T-cell (primary cell): Measurements from ENCODE around the gene MTA1. TPM values are rescaled to one million over a fixed set of nuclear protein-coding genes. Genes with fewer than 3 reads are reported as not detected.
A peak's percentile ranks its signal among the peaks of the same experiment; 100 is the strongest.

Experiments used
- ATAC-seq, 4 experiments: fragments of 200-7000 bp in 3 of 4; fragments of 150-1000 bp in 1 of 4; cut with Tn5 transposase; replicated peaks in 1 of 4; 1 replicate in 3 of 4; 2 replicates in 1 of 4; pipeline ENCODE4 v1.10.0; 2021; ENCODE audit warnings: moderate library complexity in 3 of 4, mild to moderate bottlenecking in 2 of 4, moderate number of reproducible peaks in 1 of 4
- CTCF ChIA-PET, 2 donors: fragments of 300-600 bp; sonication (Branson Sonifier 250); formaldehyde crosslinking; loops; one replicate each; lab custom pipeline; 2022; ENCODE audit warnings: antibody characterized with exemption in 2 of 2; lab: Charles Lee
- POLR2A ChIA-PET, 2 donors: fragments of 300-600 bp; sonication (Branson Sonifier 250); formaldehyde crosslinking; loops; one replicate each; lab custom pipeline; 2022; ENCODE audit warnings: antibody characterized with exemption in 2 of 2; lab: Charles Lee
- DNase-seq, 35 experiments: peaks; one replicate each; pipeline versions ENCODE4 v3.0.0 to v3.0.0-alpha.2; 2013 to 2023
- H3K27ac ChIP-seq: one replicate; pipeline ENCODE4 v1.5.1; 2013; ENCODE audit warnings: low read length
- H3K27me3 ChIP-seq, 2 experiments: replicated peaks in 1 of 2; 1 replicate in 1 of 2; 2 replicates in 1 of 2; pipeline versions ENCODE4 v1.6.1 to v1.7.0; 2013; ENCODE audit warnings: low read length in 1 of 2, mixed read lengths in 1 of 2; ENCODE audit not compliant: control insufficient read depth in 2 of 2, insufficient read depth in 2 of 2; ENCODE audit errors: extremely low read depth in 1 of 2
- H3K36me3 ChIP-seq, 2 donors: 1 replicate in 1 of 2; 2 replicates in 1 of 2; pipeline versions ENCODE4 v1.6.1 to v1.7.0; 2013; ENCODE audit warnings: low read length in 1 of 2; ENCODE audit not compliant: control insufficient read depth in 2 of 2, insufficient read depth in 1 of 2; ENCODE audit errors: extremely low read depth in 1 of 2
- H3K4me1 ChIP-seq, 2 experiments: 1 replicate in 1 of 2; 2 replicates in 1 of 2; pipeline versions ENCODE4 v1.6.1 to v1.7.0; 2013; ENCODE audit warnings: low read length in 2 of 2, mixed read lengths in 1 of 2; ENCODE audit not compliant: insufficient read depth in 2 of 2, control insufficient read depth in 1 of 2; ENCODE audit errors: extremely low read depth in 1 of 2
- H3K4me3 ChIP-seq, 2 donors: 1 replicate in 1 of 2; 2 replicates in 1 of 2; pipeline versions ENCODE4 v1.5.1 to v1.7.0; 2013; ENCODE audit warnings: mild to moderate bottlenecking in 2 of 2, low read length in 1 of 2, moderate library complexity in 1 of 2; ENCODE audit not compliant: control insufficient read depth in 1 of 2; ENCODE audit errors: extremely low read depth in 1 of 2
- H3K9me3 ChIP-seq: 2 replicates; pipeline ENCODE4 v1.7.0; 2013
- H3K27ac Mint-ChIP-seq, 2 donors: one replicate each; pipeline ENCODE4 v1.8.0; 2020 to 2021; ENCODE audit warnings: mild to moderate bottlenecking in 2 of 2, mixed read lengths in 2 of 2
- H3K27me3 Mint-ChIP-seq, 2 donors: one replicate each; pipeline ENCODE4 v1.8.0; 2021 to 2022; ENCODE audit warnings: mixed read lengths in 2 of 2
- H3K36me3 Mint-ChIP-seq: one replicate; pipeline ENCODE4 v1.8.0; 2021; ENCODE audit warnings: mixed read lengths
- H3K4me1 Mint-ChIP-seq, 3 donors: one replicate each; pipeline ENCODE4 v1.8.0; 2020 to 2022; ENCODE audit warnings: mixed read lengths in 3 of 3, mild to moderate bottlenecking in 1 of 3
- H3K4me3 Mint-ChIP-seq, 3 donors: one replicate each; pipeline ENCODE4 v1.8.0; 2020 to 2022; ENCODE audit warnings: mild to moderate bottlenecking in 3 of 3, mixed read lengths in 3 of 3, moderate library complexity in 3 of 3
- H3K9me3 Mint-ChIP-seq, 3 donors: one replicate each; pipeline ENCODE4 v1.8.0; 2020 to 2022; ENCODE audit warnings: mixed read lengths in 3 of 3
- WGBS: methylation state at CpG from one replicate; pipeline ENCODE4 v1.1.5; 2013; ENCODE audit warnings: missing lambda C conversion rate; ENCODE audit not compliant: insufficient coverage; 5-methylcytosine and 5-hydroxymethylcytosine counted together
- total RNA-seq, 35 experiments: library from RNA in 6 of 35; stranded (reverse) in 6 of 35; fragments of 120-200 nt in 1 of 35; gene quantifications; one replicate each; pipeline versions ENCODE4 v1.2.1 to v1.2.4 and lab custom pipeline; 2013 to 2026

Gene MTA1
- total RNA-seq, 5 donors from 2014 or later (not counting 1 experiment from before 2014, with no cell fraction given), result 111 to 152 (median 141) TPM

DNA sequence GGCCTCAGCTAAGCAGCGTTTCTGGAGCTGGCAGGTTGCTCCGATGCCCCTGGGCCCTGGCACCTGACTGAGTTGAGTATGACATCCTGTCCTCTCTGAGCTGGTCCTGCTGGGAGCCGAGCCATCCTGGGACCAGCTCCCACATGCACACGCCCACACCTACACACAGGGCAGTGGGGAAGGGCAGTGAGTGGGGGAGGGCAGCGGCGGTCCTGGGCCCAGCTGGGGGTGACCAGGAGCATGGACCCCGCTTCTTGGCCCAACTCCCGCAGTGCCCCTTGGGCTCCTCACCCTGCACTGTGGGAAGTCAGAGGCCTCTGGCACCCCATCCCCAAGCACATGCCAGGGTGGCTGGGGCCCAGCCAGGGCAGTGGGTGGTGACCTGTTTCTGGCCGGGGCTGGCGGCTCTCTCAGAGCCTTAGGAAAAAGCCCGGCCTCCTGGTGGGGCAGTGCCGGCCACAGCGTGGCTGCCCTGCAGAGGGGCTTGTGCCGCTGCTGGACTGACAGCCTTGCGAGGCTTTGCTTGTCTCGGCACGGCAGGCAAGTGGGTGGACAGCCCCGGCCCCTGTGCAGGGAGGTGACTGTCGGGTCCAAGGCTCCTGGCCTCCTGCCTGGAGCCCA is 49.1 kb downstream of the MTA1 start:
- ChIA-PET POLR2A (no interaction called here), CTCF (no interaction called here)
- Histone ChIP-seq H3K36me3 (peaks cover 28 to 32% of the 10 kb centered on the region in 2 donors), H3K27me3 (peaks cover 0 to 18% of the 10 kb centered on the region in 2 experiments), H3K4me1 (peaks cover 7 to 13% of the 10 kb centered on the region in 2 experiments), H3K4me3 (no peak overlapping the region), H3K9me3 (no peaks in the 10 kb centered on the region), H3K27ac (no peak overlapping the region)
- no peaks in the 10 kb centered on the region for H3K36me3 Mint-ChIP-seq
- H3K4me1 Mint-ChIP-seq, result no peaks in the 10 kb centered on the region
- H3K9me3 Mint-ChIP-seq, result no peaks in the 10 kb centered on the region
- DNase-seq, result no peak
- no peaks in the 10 kb centered on the region for H3K27me3 Mint-ChIP-seq
- H3K27ac Mint-ChIP-seq, result no peak overlapping the region
- WGBS, result 89% methylated on average over 16 of the region's 19 CpGs
- ATAC-seq, result no peak
- H3K4me3 Mint-ChIP-seq, result no peak overlapping the region

GRCh38 chr14:105469456-105470349 is 50.1 kb downstream of the MTA1 start:
- H3K4me1 ChIP-seq, result peaks cover 9 to 18% of the 10 kb centered on the region in 2 experiments
- no peaks in the 10 kb centered on the region for H3K36me3 Mint-ChIP-seq
- no peak for ATAC-seq
- 94% methylated on average over 20 of the region's 54 CpGs for WGBS
- no peaks in the 10 kb centered on the region for H3K9me3 ChIP-seq
- H3K36me3 ChIP-seq, result peaks cover 20 to 23% of the 10 kb centered on the region in 2 donors
- DNase-seq, result no peak
- H3K4me1 Mint-ChIP-seq, result peaks cover 0 to 2% (median 0%) of the 10 kb centered on the region in 3 donors
- H3K9me3 Mint-ChIP-seq, result no peaks in the 10 kb centered on the region
- H3K27me3 ChIP-seq, result peaks cover 0 to 24% of the 10 kb centered on the region in 2 experiments
- no peak overlapping the region for H3K27ac Mint-ChIP-seq
- no peak overlapping the region for H3K4me3 ChIP-seq
- H3K27me3 Mint-ChIP-seq, result no peaks in the 10 kb centered on the region
- H3K27ac ChIP-seq, result no peak overlapping the region
- CTCF ChIA-PET, result no interaction called here
- POLR2A ChIA-PET, result no interaction called here
- no peak overlapping the region for H3K4me3 Mint-ChIP-seq

DNA sequence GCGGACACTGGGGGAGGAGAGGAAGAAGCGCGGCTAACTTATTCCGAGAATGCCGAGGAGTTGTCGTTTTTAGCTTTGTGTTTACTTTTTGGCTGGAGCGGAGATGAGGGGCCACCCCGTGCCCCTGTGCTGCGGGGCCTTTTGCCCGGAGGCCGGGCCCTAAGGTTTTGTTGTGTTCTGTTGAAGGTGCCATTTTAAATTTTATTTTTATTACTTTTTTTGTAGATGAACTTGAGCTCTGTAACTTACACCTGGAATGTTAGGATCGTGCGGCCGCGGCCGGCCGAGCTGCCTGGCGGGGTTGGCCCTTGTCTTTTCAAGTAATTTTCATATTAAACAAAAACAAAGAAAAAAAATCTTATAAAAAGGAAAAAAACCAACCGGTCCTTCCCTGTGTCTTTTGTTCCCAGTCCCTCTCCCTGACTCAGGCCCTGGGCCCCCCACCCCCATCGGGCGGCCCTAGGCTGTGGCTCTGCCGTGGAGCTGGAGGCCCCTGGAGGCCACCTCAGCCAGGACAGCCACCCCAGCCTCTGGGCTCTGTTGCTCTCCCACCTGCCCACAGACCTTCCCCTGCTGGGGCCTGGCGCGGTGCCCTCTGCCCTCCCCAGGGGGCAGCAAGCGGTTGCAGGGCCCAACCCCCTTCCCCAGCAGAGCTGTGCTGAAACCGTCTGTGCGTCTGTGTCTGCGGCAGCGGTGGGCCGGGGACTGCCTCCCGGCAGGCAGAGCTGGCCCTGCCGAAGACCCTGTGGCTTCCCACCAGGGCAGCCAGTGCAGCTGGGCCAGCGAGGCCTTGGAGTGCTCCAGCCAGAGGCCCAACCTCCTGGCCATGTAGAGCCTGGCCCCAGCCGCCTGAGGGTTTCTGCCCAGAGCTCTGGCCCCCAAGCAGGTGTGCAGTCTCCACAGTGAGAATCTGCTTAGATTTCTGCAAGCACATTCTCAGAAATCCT is 51.0 kb downstream of the MTA1 start:
- Mint-ChIP-seq H3K27me3 (no peaks in the 10 kb centered on the region), H3K9me3 (no peaks in the 10 kb centered on the region), H3K36me3 (no peaks in the 10 kb centered on the region), H3K4me3 (no peak overlapping the region), H3K27ac (no peak overlapping the region), H3K4me1 (peaks cover 0 to 6% (median under 1%) of the 10 kb centered on the region in 3 donors)
- Histone ChIP-seq H3K4me1 (peaks cover 15 to 28% of the 10 kb centered on the region in 2 experiments), H3K9me3 (no peaks in the 10 kb centered on the region), H3K27me3 (peaks cover 0 to 31% of the 10 kb centered on the region in 2 experiments), H3K36me3 (peaks cover 16 to 19% of the 10 kb centered on the region in 2 donors), H3K4me3 (no peak overlapping the region), H3K27ac (no peak overlapping the region)
- 93% methylated on average over 22 of the region's 34 CpGs for WGBS
- ChIA-PET POLR2A (no interaction called here), CTCF (interaction anchor here in 1 of 2 donors (1.2 to 1.5 kb wide), 2 partner anchors 19 to 58 kb away, joined by 4 read pairs; no protein-coding TSS in a partner anchor)
- no peak for DNase-seq
- ATAC-seq, result no peak

DNA sequence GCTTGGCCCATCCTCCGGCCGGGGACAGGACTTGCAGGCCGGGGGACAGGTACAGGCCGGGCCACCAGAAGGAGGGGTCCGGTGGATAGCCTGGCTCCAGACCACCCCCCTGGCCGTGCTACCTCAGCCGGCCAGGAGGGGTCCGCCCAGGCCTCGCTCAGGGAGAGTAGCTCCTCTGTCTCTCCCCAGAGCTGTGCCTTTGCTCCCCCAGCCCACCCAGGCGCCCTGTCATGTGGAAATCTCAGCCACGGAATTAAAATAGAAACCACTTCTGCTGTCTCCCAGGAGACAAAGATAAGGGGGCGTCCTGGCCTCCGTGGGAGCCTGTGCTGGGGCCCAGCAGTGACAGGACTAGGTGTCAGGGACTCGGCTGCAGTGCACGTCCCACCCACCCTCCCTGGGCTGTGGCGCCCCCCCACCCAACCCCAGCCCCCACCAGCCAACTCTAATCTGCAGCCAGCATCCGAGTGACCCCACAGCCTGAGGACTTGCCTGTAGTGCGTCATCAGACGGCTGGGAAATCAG is 51.7 kb downstream of the MTA1 start:
- CTCF ChIA-PET, result interaction anchor here (0.5 to 1.5 kb wide), 3 partner anchors 18 to 846 kb away, joined by 3 to 4 read pairs (median 4); no protein-coding TSS in a partner anchor
- ATAC-seq, result no peak
- Mint-ChIP-seq H3K4me1 (peaks cover 0 to 6% (median 6%) of the 10 kb centered on the region in 3 donors), H3K27me3 (no peaks in the 10 kb centered on the region), H3K36me3 (no peaks in the 10 kb centered on the region), H3K4me3 (no peak overlapping the region), H3K27ac (no peak overlapping the region), H3K9me3 (no peaks in the 10 kb centered on the region)
- Histone ChIP-seq H3K27me3 (peaks cover 0 to 38% of the 10 kb centered on the region in 2 experiments), H3K4me1 (peaks cover 19 to 35% of the 10 kb centered on the region in 2 experiments), H3K27ac (no peak overlapping the region), H3K4me3 (no peak overlapping the region), H3K36me3 (peaks cover 12 to 16% of the 10 kb centered on the region in 2 donors), H3K9me3 (no peaks in the 10 kb centered on the region)
- WGBS, result 91% methylated on average over 14 of the region's 19 CpGs
- POLR2A ChIA-PET, result no interaction called here
- DNase-seq, result no peak

DNA sequence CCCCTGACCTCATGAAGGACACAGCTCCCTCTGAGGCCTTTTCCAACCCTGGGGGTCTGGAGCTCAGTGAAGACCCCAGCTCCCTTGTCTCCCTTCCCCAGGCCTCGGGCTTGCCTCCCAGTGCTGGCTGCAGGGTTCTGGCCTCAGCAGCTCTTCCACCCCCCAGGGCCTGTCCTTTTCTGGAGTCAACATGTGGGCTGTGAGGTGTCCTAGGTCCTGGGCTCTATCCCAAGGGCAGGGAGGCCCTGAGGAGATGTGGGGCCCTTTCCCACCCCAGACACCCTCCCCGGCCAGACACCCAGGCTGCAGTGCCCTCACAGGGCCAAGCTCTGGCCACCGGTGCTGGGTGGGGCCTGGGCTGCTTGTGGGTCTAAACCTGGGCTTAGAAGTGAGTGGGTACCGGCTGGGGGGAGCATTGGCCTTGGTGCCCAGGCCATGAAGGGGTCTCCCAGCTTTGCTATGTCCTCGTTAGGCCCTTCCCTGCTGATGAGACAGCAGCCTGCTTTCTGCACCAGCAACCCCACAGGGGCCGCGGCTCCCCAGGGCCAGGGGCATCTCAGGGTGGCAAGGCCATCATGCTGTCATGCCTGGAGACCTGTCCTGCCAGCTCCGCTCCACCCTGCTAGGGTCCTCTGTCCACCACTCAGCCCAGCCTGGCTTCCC is 52.3 kb downstream of the MTA1 start:
- Mint-ChIP-seq H3K4me3 (peak overlapping the region in 1 of 3 donors; percentile 72), H3K9me3 (no peaks in the 10 kb centered on the region), H3K27ac (no peak overlapping the region), H3K36me3 (no peaks in the 10 kb centered on the region), H3K27me3 (no peaks in the 10 kb centered on the region), H3K4me1 (peaks cover 0 to 9% (median 9%) of the 10 kb centered on the region in 3 donors)
- ChIA-PET CTCF (interaction anchor here (0.5 to 1.5 kb wide), 3 partner anchors 9 to 845 kb away, joined by 3 to 4 read pairs (median 4); no protein-coding TSS in a partner anchor), POLR2A (no interaction called here)
- DNase-seq (no peak), ATAC-seq (no peak)
- no peak overlapping the region for H3K4me3 ChIP-seq
- H3K36me3 ChIP-seq, result peaks cover 11 to 12% of the 10 kb centered on the region in 2 donors
- H3K27me3 ChIP-seq, result peaks cover 0 to 44% of the 10 kb centered on the region in 2 experiments
- no peaks in the 10 kb centered on the region for H3K9me3 ChIP-seq
- no peak overlapping the region for H3K27ac ChIP-seq
- WGBS, result 92% methylated on average over 4 of the region's 8 CpGs
- H3K4me1 ChIP-seq, result peaks cover 24 to 41% of the 10 kb centered on the region in 2 experiments
